ENCODE data around the gene TTLL6. TPM values are rescaled to one million over a fixed set of nuclear protein-coding genes. Genes with fewer than 3 reads are reported as not detected.

The TTLL6 gene
- total RNA-seq, 2 experiments from 2014 or later: not detected

- H3K27me3 Mint-ChIP-seq: peaks cover 14% of the 10 kb centered on the region
- CTCF ChIA-PET: interaction anchor here (0.7 to 6.6 kb wide), 6 partner anchors 17 to 244 kb away, joined by 3 to 83 read pairs (median 12); partner anchors contain the start of genes PRAC1 and PRAC2
- no peaks in the 10 kb centered on the region for H3K36me3 Mint-ChIP-seq (ENCODE audit: low read depth)
- peaks cover 11% of the 10 kb centered on the region for H3K4me1 Mint-ChIP-seq (ENCODE audit: low read depth)
- intact Hi-C loops (cut with micrococcal nuclease): loop anchor here (5.0 kb wide), 1 partner anchor 61 kb away; the partner anchor contains the start of gene HOXB13
- no peaks in the 10 kb centered on the region for H3K9me3 Mint-ChIP-seq
- ATAC-seq (no peak), DNase-seq (no peak)
- no peak overlapping the region for H3K4me3 Mint-ChIP-seq
- POLR2A ChIA-PET: interaction anchor here (0.7 kb wide), 1 partner anchor 22 kb away, joined by 3 read pairs; no protein-coding TSS in a partner anchor
- no peak overlapping the region for H3K27ac Mint-ChIP-seq
- TF ChIP-seq CTCF (IDR thresholded peaks at IDR 0.05): no peak
Measured at GRCh38 chr17:48787828-48788227, 29.2 kb downstream of the TTLL6 start.

GRCh38 chr17:48779421-48779820 lies 37.6 kb downstream of the TTLL6 start:
- TF ChIP-seq CTCF (IDR thresholded peaks at IDR 0.05): no peak
- POLR2A ChIA-PET: interaction anchor here (1.0 kb wide), 1 partner anchor 51 kb away, joined by 3 read pairs; the partner anchor contains the start of gene HOXB13
- Mint-ChIP-seq H3K9me3 (no peaks in the 10 kb centered on the region), H3K27ac (no peak overlapping the region), H3K4me1 (ENCODE audit: low read depth) (no peaks in the 10 kb centered on the region), H3K36me3 (ENCODE audit: low read depth) (no peaks in the 10 kb centered on the region), H3K27me3 (peaks cover 7% of the 10 kb centered on the region), H3K4me3 (no peak overlapping the region)
- ATAC-seq: no peak
- intact Hi-C loops (cut with micrococcal nuclease): no loop called here
- CTCF ChIA-PET: interaction anchor here (0.7 to 1.8 kb wide), 4 partner anchors 21 to 101 kb away, joined by 3 to 6 read pairs (median 4); partner anchors contain the start of gene PRAC2
- no peak for DNase-seq

GRCh38 chr17:48776602-48777001 lies 40.4 kb downstream of the TTLL6 start:
- intact Hi-C loops (cut with micrococcal nuclease): no loop called here
- CTCF ChIA-PET: interaction anchor here (1.8 kb wide), 1 partner anchor 14 kb away, joined by 3 read pairs; no protein-coding TSS in a partner anchor

GRCh38 chr17:48773245-48773644 lies 43.8 kb downstream of the TTLL6 start:
- no peaks in the 10 kb centered on the region for H3K9me3 Mint-ChIP-seq
- no peaks in the 10 kb centered on the region for H3K4me1 Mint-ChIP-seq (ENCODE audit: low read depth)
- CTCF ChIA-PET: no interaction called here
- no peak overlapping the region for H3K27ac Mint-ChIP-seq
- H3K4me3 Mint-ChIP-seq: no peak overlapping the region
- DNase-seq: no peak
- no peak for ATAC-seq
- no peaks in the 10 kb centered on the region for H3K36me3 Mint-ChIP-seq (ENCODE audit: low read depth)
- H3K27me3 Mint-ChIP-seq: peaks cover 14% of the 10 kb centered on the region
- intact Hi-C loops (cut with micrococcal nuclease): no loop called here
- no peak for TF ChIP-seq CTCF (IDR thresholded peaks at IDR 0.05)
- POLR2A ChIA-PET: no interaction called here

More at GRCh38 chr17:48776602-48777001, 40.4 kb downstream of the TTLL6 start:
- Mint-ChIP-seq H3K27ac (no peak overlapping the region), H3K4me3 (no peak overlapping the region), H3K9me3 (no peaks in the 10 kb centered on the region), H3K4me1 (ENCODE audit: low read depth) (no peaks in the 10 kb centered on the region), H3K36me3 (ENCODE audit: low read depth) (no peaks in the 10 kb centered on the region), H3K27me3 (peaks cover 9% of the 10 kb centered on the region)
- POLR2A ChIA-PET: interaction anchor here (0.7 kb wide), 1 partner anchor 48 kb away, joined by 3 read pairs; no protein-coding TSS in a partner anchor
- TF ChIP-seq CTCF (IDR thresholded peaks at IDR 0.05): no peak
- no peak for DNase-seq
- ATAC-seq: no peak

- Mint-ChIP-seq H3K27me3 (peaks cover 18% of the 10 kb centered on the region), H3K9me3 (no peaks in the 10 kb centered on the region), H3K4me3 (no peak overlapping the region), H3K27ac (no peak overlapping the region), H3K36me3 (ENCODE audit: low read depth) (no peaks in the 10 kb centered on the region), H3K4me1 (ENCODE audit: low read depth) (no peaks in the 10 kb centered on the region)
- DNase-seq: no peak
- intact Hi-C loops (cut with micrococcal nuclease): no loop called here
- TF ChIP-seq CTCF (IDR thresholded peaks at IDR 0.05): no peak
- no peak for ATAC-seq
- CTCF ChIA-PET: interaction anchor here (0.7 kb wide), 1 partner anchor 46 kb away, joined by 3 read pairs; no protein-coding TSS in a partner anchor
- POLR2A ChIA-PET: no interaction called here
Measured at GRCh38 chr17:48770954-48771353, 46.1 kb downstream of the TTLL6 start.
